ENCODE results near the gene GTPBP2. TPM values are rescaled to one million over a fixed set of nuclear protein-coding genes. Genes with fewer than 3 reads are reported as not detected.
A peak's percentile ranks its signal among the peaks of the same experiment; 100 is the strongest.

GTPBP2 gene
- total and polyA plus RNA-seq, 2 of the 13 experiments (the other 11 are each of a cell fraction or from before 2014, with no cell fraction given): 26.9 to 88.2 TPM

DNA sequence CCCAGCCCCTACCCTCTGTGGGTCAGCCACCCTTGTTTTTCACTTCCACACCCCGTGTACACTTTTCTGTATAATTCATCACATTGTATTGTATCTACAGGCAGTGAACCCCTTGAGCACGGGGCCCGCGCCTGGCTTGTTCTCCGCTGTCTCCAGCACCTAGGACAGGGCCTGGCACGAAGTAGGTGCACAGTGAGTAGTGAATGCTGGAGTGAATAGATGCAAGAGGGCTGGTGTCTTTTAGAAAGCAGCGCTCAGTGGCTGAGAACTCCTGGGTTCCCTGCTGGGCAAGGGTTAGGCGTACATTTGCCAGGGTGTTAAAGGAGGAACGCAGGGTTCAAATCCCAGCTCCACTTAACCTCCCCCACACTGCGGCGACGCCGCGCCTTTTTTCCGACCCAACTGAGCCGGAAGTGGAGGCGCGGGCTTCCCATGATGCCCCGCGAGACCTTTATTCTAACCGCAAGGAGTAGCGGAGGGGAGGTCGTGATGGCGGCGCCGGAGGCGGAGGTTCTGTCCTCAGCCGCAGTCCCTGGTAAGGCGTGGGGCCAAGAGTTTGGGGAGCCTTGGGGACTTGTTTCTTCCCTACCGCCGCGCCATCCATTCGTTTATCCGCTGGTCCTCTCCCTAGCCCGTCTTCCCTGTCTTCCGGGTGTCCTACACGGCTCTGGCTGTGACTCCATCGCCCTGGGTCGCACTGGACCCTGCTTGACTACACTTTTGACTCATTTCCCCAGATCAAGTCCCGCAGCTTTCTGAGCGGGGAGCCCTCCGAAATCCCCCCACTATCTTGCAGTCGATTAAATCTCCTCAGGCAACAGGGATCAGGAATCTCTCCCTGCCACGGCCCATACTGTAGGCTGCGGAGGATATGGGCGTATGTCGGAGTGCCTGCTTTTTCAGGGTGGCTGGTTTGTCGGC lies 6.6 kb upstream of the GTPBP2 start, which contains the start of gene MAD2L1BP (continued):
- peak; percentile 91 for TF ChIP-seq ZNF598 (CRISPR knock-in tag; IDR thresholded peaks at IDR 0.05; ENCODE audit: borderline replicate concordance)
- TF ChIP-seq ZNF292 (CRISPR knock-in tag; IDR thresholded peaks at IDR 0.05; ENCODE audit: borderline replicate concordance, low read depth): 0 out of 2 replicates have a peak, but pooled peaks have one; percentile 28
- TF ChIP-seq HNRNPL (IDR thresholded peaks at IDR 0.05; ENCODE audit: low read depth, low read length): peak; percentile 59; the same call in 1 of the 2 replicates
- peak; percentile 86 for TF ChIP-seq ZFY (CRISPR knock-in tag; IDR thresholded peaks at IDR 0.05)
- no peak for TF ChIP-seq DPF2 (CRISPR knock-in tag; IDR thresholded peaks at IDR 0.05; ENCODE audit: borderline replicate concordance, low read depth)
- TF ChIP-seq TEAD2 (CRISPR knock-in tag; IDR thresholded peaks at IDR 0.05): no peak
- TF ChIP-seq FOXJ3 (CRISPR knock-in tag; IDR thresholded peaks at IDR 0.05; ENCODE audit: borderline replicate concordance): no peak
- TF ChIP-seq, protein P1, sequence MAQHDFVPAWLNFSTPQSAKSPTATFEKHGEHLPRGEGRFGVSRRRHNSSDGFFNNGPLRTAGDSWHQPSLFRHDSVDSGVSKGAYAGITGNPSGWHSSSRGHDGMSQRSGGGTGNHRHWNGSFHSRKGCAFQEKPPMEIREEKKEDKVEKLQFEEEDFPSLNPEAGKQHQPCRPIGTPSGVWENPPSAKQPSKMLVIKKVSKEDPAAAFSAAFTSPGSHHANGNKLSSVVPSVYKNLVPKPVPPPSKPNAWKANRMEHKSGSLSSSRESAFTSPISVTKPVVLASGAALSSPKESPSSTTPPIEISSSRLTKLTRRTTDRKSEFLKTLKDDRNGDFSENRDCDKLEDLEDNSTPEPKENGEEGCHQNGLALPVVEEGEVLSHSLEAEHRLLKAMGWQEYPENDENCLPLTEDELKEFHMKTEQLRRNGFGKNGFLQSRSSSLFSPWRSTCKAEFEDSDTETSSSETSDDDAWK (CRISPR knock-in tag; IDR thresholded peaks at IDR 0.05): no peak
- TF ChIP-seq ZNF335 (CRISPR knock-in tag; IDR thresholded peaks at IDR 0.05): 0 out of 2 replicates have a peak, but pooled peaks have one; percentile 71
- no peak for TF ChIP-seq SOX13 (IDR thresholded peaks at IDR 0.05)
- peak in 1 of 2 experiments; percentile 32; a peak in 2 of 4 replicates for TF ChIP-seq SOX13 (CRISPR knock-in tag; conservative IDR thresholded peaks at IDR 0.05 in 1 of 2, IDR thresholded peaks at IDR 0.05 in 1 of 2)
- TF ChIP-seq, protein P2, sequence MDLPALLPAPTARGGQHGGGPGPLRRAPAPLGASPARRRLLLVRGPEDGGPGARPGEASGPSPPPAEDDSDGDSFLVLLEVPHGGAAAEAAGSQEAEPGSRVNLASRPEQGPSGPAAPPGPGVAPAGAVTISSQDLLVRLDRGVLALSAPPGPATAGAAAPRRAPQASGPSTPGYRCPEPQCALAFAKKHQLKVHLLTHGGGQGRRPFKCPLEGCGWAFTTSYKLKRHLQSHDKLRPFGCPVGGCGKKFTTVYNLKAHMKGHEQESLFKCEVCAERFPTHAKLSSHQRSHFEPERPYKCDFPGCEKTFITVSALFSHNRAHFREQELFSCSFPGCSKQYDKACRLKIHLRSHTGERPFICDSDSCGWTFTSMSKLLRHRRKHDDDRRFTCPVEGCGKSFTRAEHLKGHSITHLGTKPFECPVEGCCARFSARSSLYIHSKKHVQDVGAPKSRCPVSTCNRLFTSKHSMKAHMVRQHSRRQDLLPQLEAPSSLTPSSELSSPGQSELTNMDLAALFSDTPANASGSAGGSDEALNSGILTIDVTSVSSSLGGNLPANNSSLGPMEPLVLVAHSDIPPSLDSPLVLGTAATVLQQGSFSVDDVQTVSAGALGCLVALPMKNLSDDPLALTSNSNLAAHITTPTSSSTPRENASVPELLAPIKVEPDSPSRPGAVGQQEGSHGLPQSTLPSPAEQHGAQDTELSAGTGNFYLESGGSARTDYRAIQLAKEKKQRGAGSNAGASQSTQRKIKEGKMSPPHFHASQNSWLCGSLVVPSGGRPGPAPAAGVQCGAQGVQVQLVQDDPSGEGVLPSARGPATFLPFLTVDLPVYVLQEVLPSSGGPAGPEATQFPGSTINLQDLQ (CRISPR knock-in tag; IDR thresholded peaks at IDR 0.05): peak; percentile 89; the same call in 1 of the 2 replicates
- TF ChIP-seq ARID2 (CRISPR knock-in tag; IDR thresholded peaks at IDR 0.05; ENCODE audit: borderline replicate concordance): no peak
- TF ChIP-seq KMT2A (CRISPR knock-in tag; IDR thresholded peaks at IDR 0.05): peak; percentile 91
- TF ChIP-seq MAFF (IDR thresholded peaks at IDR 0.05; ENCODE audit: low read depth, low read length): no peak
- TF ChIP-seq ZEB1 (IDR thresholded peaks at IDR 0.05; ENCODE audit: insufficient replicate concordance, low read depth): peak; percentile 1
- TF ChIP-seq KAT2B (IDR thresholded peaks at IDR 0.05; ENCODE audit: borderline replicate concordance, low read depth, low read length): no peak
- TF ChIP-seq RBM22 (optimal IDR thresholded peaks at IDR 0.05; ENCODE audit: low read length): peak; percentile 60
- TF ChIP-seq ZSCAN12 (CRISPR knock-in tag; IDR thresholded peaks at IDR 0.05): 0 out of 2 replicates have a peak, but pooled peaks have one; percentile 26
- TF ChIP-seq ZKSCAN5 (CRISPR knock-in tag; IDR thresholded peaks at IDR 0.05): no peak
- TF ChIP-seq, protein P3, sequence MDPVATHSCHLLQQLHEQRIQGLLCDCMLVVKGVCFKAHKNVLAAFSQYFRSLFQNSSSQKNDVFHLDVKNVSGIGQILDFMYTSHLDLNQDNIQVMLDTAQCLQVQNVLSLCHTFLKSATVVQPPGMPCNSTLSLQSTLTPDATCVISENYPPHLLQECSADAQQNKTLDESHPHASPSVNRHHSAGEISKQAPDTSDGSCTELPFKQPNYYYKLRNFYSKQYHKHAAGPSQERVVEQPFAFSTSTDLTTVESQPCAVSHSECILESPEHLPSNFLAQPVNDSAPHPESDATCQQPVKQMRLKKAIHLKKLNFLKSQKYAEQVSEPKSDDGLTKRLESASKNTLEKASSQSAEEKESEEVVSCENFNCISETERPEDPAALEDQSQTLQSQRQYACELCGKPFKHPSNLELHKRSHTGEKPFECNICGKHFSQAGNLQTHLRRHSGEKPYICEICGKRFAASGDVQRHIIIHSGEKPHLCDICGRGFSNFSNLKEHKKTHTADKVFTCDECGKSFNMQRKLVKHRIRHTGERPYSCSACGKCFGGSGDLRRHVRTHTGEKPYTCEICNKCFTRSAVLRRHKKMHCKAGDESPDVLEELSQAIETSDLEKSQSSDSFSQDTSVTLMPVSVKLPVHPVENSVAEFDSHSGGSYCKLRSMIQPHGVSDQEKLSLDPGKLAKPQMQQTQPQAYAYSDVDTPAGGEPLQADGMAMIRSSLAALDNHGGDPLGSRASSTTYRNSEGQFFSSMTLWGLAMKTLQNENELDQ (CRISPR knock-in tag; IDR thresholded peaks at IDR 0.05; ENCODE audit: borderline replicate concordance): no peak
- TF ChIP-seq STAT5B (CRISPR knock-in tag; IDR thresholded peaks at IDR 0.05): peak; percentile 59; the same call in 1 of the 2 replicates
- peak; percentile 80 for TF ChIP-seq MED1 (CRISPR knock-in tag; IDR thresholded peaks at IDR 0.05)
- no peak; the same call in 1 of the 2 replicates for TF ChIP-seq NFE2L1 (CRISPR knock-in tag; IDR thresholded peaks at IDR 0.05; ENCODE audit: borderline replicate concordance)
